Esophagus mucosa (tissue), 1 donor: ENCODE measurements around the gene ZNF45. TPM values are rescaled to one million over a fixed set of nuclear protein-coding genes. Genes with fewer than 3 reads are reported as not detected.
A peak's percentile ranks its signal among the peaks of the same experiment; 100 is the strongest.
"Not testable (repeated sequence)": the region's sequence is repeated elsewhere in the genome, so short reads cannot be mapped to it uniquely, and the experiment has no call there.

Experiments
- ATAC-seq: fragments of 200-7000 bp; cut with Tn5 transposase; one replicate; pipeline ENCODE4 v1.9.1; 2020
- total RNA-seq: library from RNA; stranded (reverse); gene quantifications from one replicate; pipeline ENCODE4 v1.2.4, GENCODE V29; 2023
- donor health status: DM: yes; HTN: yes; CAD: no.

ZNF45 gene
- 6.0 TPM for total RNA-seq

GRCh38 chr19:43934985-43935708 lies at the start of gene ZNF45:
Gene ZNF45, minus strand, starts transcription at chr19:43935282. Its CDS starts 13,097 bp downstream, at chr19:43922185.
- peak; percentile 97 for ATAC-seq

- ATAC-seq = peak; percentile 22
Measured at GRCh38 chr19:43984687-43985000, 49.6 kb upstream of the ZNF45 start.

- peak; percentile 96 for ATAC-seq
Measured at GRCh38 chr19:43983912-43984686, 49.0 kb upstream of the ZNF45 start, which contains the start of gene ZNF155. Gene ZNF155, plus strand, starts transcription at chr19:43984188. Its CDS starts 4,356 bp downstream, at chr19:43988544.

GRCh38 chr19:43983544-43983911 lies 48.4 kb upstream of the ZNF45 start:
- ATAC-seq = no peak

- ATAC-seq = no peak
Measured at GRCh38 chr19:43976732-43977131, 41.6 kb upstream of the ZNF45 start.

GRCh38 chr19:43966079-43966694 lies 31.1 kb upstream of the ZNF45 start:
- ATAC-seq = no peak

GRCh38 chr19:43960411-43960810 lies 25.3 kb upstream of the ZNF45 start:
- no peak for ATAC-seq

- no peak for ATAC-seq
Measured at GRCh38 chr19:43957891-43958290, 22.8 kb upstream of the ZNF45 start.

GRCh38 chr19:43956827-43957226 lies 21.7 kb upstream of the ZNF45 start:
- ATAC-seq = no peak

- peak; percentile 95 for ATAC-seq
Measured at GRCh38 chr19:43950834-43951645, 16.0 kb upstream of the ZNF45 start, which contains the start of gene ZNF221. Gene ZNF221, plus strand, starts transcription at chr19:43951228. Its CDS starts 11,499 bp downstream, at chr19:43962727.

- not testable (repeated sequence) for ATAC-seq
Measured at GRCh38 chr19:43949803-43950202, 14.7 kb upstream of the ZNF45 start.

GRCh38 chr19:43947412-43947811 lies 12.3 kb upstream of the ZNF45 start:
- ATAC-seq = not testable (repeated sequence)

GRCh38 chr19:43941209-43941608 lies 6.1 kb upstream of the ZNF45 start:
- ATAC-seq = no peak

- no peak for ATAC-seq
Measured at GRCh38 chr19:43940719-43941118, 5.6 kb upstream of the ZNF45 start.

- ATAC-seq = no peak
Measured at GRCh38 chr19:43939557-43940260, 4.6 kb upstream of the ZNF45 start.

- no peak for ATAC-seq
Measured at GRCh38 chr19:43936188-43936587, 1.1 kb upstream of the ZNF45 start.

GRCh38 chr19:43934055-43934984 lies 762 bp downstream of the ZNF45 start:
- no peak for ATAC-seq

GRCh38 chr19:43928820-43929219 lies 6.3 kb downstream of the ZNF45 start:
- ATAC-seq = no peak

GRCh38 chr19:43923875-43924274 lies 11.2 kb downstream of the ZNF45 start:
- no peak for ATAC-seq

- no peak for ATAC-seq
Measured at GRCh38 chr19:43914051-43914450, 21.0 kb downstream of the ZNF45 start.

- ATAC-seq = no peak
Measured at GRCh38 chr19:43913383-43913782, 21.7 kb downstream of the ZNF45 start.
